Stimulated activated CD8-positive, alpha-beta memory T cell treated with anti-CD3 and anti-CD28 coated beads, Interleukin-4, amount 100 ng/mL, for 4 hours (primary cell): ENCODE results near the gene OBSL1.

Experiments used
- DNase-seq, 2 donors: peaks; one replicate each; pipeline ENCODE4 v3.0.0-alpha.2; 2020; ENCODE audit warnings: low read depth in 2 of 2, low spot score in 1 of 2

Gene OBSL1

DNA sequence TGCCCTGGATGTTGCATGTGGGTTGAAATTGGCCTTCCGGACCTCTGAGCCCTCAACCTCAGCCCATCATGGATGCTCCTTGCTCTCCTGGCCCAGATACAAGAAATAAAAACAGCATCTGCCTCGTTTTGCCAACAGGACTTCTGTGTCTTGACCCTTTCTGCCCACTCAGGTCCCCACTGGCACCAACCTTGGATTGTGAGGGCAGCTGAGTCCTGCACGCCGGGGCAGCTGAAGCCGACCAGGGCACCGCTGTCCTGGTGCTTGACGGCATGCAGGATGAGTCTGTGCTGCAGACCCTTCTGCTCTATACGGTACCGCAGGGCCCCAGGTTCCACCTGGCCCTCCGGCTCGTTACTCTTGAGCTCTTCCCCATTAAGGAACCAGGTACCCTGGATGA lies 4.7 kb downstream of the OBSL1 start:
- DNase-seq, result no peak

DNA sequence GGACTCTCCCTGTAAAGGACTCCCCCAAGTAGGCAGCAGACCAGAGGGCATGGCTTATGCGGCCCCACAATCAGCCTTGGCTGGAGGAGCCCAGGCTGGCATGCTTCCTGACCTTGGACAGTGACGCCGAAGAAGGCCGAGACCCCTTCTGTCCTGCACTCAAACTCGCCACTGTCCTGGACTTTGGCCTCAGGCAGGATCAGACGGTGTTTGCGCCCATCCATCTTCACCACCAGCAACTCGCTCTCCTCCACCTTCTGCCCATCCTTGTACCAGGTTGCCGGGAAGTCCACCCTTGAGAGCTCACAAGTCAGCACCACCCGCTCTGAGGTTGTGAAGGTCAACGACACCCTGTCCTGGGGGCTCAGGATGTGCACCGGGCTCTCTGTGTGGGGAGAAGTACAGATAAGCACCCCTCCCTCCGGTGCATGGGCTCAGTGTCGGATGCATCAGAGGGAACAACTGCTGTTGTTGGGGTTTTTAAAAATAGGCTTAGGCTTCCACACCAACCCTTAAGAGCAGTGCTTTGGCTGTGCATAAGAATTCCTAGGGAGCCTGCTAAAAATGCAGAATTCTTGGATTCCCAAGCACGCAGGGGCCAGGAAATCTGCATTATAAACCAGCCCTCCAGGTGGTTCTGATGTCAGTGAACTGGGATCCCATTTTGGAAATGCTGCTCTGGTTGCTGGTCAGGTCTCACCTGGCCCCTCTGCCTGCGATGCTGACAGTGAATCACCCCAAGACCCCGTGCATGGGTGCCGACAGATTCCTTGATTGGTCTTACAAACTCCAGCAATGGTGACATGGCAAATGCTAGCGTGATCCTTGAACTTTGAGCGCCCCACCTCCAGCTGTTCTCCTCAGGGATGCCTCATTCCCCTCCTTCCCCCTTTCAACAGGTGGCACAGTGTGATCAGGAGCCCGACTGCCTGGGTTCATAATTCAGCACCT lies 5.9 kb downstream of the OBSL1 start:
- DNase-seq, result no peak

DNA sequence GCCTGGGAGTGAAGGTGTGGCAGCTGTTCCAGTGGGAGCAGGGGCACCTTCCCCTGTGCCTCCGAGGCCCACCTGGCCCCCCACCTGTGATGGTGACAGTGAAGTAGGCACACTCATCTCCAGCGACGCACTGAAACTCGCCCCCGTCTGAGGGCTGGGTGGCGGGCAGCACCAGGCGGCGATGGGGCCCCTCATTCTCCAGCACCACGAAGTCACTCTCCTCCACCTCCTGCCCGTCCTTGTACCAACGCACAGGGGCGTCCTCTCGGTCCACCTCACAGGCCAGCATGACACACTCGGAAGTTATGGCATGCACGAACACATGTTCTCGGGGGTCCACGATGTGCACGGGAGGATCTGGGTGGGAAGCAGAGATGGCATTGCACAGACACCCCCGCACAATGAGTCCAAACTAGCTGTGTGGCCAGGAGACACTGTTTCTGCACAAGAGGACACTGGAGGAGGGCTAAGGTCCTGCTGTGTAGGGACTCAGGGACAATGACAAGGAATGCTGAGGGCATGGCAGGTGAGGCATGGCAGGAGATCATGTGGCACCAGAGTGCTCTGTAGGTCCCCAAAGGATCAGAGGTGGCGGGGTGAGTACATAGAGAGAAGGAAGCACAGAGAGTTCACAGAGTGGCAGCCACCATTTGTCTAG lies 7.9 kb downstream of the OBSL1 start:
- no peak for DNase-seq

DNA sequence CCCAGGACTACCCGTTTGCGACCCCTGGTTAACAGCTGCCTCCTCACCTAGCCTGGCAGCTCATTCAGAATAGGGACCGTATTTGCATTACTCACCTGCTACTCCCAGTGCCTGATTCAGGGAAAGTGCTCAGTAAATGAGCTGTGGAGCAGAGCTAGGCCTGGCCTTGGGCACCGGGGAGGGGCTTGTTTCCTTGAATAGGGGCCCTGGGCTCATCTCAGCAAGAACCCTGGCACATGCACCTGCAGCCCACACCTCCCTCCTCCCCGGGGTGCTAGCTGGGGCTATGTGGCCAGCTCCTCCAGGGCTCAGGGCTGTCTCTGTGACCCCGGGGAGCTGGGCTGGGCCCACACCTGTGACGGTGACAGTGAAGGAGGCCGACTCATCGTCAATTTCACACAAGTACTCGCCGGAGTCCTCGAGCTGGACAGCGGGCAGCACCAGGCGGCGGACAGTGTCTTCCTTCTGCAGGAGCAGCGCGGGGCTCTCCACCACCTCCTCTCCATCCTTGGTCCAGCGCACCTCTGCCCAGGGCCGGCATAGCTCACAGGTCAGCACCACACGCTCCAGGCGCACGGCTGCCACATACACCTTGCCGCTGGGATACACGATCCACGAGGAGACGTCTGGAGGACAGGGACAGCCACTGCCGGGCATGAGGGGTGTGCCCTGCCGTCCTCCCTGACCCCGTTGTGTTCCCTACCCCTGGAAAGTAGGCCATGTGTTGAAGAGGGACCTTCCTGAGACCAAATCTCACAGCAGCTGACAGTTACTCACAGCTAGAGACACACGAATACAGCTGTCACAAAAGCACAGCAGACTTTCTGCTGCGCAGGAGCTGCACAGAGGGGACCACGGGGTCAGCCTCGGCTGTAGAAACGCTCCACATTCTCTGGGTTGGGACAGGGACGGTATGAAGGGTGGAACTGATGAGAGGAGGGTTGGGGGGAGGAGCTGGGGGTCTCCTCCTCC lies 9.0 kb downstream of the OBSL1 start:
- no peak for DNase-seq

DNA sequence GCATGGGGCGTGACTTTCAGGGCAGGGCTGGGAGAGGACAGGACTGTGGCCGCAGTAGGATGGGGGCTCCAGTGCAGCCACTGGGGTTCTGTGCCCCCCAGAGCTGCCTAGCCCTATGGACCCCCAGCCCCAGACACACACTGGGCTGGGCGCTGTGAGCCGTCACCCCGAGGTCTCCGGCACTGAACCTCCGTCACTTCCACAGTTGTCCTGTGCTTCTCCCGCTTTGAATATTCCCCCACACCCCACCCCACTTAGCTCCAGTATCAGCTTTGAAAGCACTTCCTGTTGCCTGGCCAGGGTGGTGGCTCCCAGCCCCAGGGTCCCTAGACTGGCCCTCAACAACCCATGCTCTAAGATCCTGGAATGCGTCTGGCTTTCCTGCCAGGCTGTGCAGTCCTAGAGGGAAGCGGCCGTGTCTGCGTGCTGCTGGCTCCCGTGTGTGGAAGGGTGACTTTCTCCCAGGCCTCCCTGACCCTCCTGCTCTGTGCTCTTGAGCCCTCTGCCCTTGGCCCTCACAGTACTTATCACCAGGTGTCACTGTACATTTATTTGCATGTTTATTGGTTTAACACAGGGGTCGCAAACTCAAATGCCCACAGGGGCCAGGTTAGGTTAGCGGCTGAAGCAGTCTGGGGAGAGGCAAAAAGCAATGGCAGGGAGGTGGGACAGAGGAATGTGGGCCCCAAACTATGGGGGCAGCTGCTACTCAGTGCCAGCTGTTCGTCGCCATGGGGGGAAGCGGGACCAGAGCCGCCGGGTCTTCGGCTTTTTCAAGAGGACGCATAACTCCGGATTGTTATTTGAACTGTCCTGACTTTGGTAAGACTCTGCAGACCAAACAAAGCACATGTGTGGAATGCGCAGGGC lies 9.9 kb downstream of the OBSL1 start:
- DNase-seq, result no peak

DNA sequence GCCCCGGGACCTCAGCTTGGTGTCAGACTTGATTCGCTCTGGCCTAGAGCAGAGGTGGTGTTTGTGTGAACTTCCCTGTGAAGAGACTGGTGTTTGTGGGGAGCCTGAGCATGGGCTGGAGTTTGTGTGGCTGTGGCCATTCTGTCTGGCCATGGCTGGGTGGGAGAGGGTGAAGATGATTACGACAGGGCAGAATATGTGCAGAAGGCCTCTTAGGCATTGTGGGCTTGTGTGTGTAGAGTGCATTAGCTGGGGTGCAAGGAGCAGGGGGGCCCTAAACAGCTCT lies 10.5 kb downstream of the OBSL1 start:
- no peak for DNase-seq

DNA sequence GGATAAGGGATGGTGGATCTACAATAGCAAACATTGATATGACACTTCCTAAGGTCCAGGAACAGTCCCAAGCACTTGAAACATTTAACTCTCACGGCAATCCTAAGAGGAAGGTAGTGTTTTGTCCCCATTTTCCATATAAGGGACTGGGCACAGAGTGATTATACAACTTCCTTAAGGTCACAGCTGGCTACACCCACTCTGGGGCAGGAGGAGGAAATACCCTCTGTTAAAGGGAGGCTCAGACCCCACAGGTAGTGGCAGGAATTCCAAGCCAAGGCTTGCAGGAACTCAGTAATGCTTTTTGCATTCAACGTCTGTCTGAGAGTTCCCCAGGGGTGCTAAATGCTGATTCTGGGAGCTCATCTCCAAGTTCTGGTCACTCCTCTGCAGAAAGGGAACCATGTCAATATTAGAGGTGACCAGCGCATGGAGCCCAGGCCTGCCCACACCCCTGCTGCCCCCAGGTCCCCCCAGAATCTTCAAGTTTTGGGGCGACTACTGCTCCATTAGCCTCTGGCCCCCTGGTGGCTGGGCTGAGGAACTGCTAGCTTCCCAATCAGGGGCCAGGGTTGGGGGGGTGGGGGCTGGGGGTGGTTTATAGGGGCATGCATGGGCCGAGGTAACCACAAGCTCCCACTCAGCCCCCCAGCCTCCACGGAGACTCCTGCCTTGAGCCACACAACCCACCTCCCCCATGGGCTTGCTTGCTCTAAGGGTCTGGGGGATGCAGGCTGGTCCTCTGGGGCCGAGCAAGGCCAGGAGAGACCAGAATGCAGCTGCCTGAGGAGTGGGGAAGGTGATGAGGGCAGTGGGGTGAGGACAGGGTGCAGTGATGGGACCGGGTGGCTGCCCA lies 11.1 kb downstream of the OBSL1 start:
- no peak for DNase-seq

DNA sequence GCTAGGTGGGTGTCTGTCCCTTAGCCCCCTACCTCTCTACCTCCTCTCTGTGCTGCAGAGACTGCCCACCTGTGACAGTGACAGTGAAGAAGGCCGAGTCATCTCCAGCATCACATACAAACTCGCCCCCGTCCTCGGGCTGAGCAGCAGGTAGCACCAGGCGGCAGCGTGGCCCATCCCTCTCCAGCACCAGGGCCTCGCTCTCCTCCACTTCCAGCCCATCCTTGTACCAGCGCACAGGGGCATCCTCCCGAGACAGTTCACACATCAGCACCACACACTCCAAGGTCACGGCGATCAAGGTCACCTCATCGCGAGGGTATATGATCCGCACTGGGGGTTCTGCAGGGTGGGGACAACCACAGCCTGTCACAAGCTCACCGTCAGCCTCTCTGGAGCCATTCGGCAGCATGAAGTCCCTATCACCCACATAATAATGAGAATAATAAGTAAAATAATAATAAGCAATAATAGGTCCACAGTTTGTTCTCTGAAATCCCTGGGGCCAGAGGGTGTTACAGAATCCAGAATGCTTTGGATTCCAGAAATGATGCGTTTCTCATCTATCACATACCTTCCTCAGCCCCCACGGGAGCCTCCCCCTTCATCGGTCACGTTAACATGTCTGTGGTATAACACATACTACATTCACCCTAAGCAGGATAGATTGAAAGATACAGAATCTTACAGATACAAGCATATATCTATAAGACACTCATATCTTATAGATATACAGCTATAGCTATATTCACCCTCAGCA lies 12.0 kb downstream of the OBSL1 start:
- no peak for DNase-seq

DNA sequence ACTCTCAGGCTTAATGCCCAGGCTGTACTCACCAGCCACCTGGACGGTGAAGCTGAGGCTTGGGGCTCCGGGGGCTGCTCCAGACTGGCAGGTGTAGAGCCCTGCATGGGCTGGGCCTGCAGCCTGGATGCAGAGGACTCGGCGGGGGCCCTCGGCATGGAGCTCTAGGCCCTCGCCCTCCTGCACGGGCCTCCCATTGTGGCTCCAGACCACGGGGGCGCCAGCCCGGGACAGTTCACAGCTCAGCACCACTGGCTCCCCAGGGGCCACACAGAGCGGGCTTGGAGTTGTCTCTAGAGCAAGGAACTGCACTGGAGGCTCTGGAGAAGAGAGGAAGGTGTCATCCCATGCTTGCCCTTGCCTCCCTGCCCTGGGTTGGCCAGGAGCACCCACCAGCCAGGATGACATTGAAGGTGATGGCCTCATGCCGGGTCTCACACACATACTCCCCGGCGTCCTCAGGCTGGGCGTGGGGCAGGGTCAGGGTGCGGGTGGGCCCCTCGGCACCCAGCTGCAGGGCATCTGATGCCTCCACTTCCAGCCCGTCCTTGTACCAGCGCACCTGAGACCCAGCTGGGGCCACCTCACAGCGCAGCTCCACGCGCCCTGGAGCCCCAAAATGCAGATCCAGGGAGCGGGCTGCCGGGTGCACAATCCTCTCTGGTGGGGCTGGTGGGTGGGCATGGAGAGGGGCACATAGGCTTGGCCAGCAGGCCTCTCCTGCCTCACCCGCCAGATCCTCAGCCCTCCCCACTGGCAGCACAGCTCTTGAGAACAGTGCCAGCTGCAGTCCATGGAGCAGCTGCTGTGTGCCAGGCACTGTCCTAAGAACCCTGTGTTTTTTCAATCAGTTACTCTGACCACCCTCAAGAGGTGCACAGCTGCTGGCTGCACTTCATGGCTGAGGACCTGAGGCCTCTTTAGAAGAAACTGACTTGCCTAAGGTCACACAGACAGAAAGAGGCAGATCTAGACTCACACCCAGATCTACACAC lies 13.3 kb downstream of the OBSL1 start:
- DNase-seq, result no peak

DNA sequence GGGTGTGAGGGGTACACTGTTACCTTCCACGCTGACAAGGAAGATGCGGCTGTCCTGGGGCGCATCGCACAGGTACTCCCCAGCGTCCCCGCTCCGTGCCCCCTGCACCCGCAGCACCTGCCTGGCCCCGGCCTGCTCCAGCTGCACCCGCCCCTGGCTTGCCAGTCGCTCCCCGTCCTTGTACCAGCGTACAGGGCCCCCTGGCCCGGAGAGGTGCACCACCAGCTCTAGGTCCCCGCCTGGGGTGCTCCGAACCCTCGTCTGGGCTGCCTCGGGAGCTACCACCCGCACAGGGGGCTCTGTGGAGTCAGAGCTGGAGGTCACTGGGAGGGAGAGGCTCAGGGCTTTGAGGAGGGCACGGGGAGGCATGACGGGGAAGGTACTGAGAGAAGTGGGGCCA lies 14.0 kb downstream of the OBSL1 start:
- no peak for DNase-seq

DNA sequence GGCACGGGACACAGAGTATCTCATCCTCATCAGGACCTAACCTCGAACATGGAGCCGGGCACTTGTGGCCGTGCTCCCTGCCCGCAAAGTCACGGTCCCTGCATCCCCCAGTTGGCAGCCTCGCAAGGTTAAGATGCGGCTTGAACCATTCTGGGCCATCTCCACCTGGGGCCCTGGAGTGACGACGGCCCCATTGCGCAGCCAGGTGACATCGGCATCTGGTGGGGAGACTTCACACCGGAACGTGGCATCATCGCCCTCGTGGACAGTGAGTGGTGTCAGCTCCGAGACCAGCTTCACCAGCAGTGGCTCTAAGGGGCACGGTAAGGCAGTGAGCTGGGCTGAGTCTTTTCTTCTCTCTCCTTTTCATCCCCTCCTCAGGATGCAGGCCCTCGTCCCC lies 14.9 kb downstream of the OBSL1 start:
- DNase-seq, result no peak

DNA sequence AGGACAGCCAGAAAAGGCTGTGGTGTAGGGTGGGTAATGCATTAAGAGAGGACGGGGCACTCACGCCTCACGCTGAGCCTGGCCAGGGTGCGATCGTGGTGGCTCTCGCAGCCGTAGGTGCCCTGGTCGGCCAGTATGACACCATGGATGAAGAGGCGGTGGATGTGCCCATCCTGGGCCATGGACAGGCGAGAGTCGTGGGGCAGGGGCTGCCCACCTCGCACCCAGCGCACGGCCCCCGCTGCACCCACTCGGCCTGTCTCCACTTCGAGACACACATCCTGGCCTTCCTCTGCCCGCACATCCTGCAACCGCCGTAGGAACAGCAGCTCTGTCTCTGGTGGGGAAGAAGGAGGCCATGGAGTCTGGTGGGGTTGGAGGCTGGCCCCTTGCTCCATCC lies 15.4 kb downstream of the OBSL1 start:
- DNase-seq, result no peak

DNA sequence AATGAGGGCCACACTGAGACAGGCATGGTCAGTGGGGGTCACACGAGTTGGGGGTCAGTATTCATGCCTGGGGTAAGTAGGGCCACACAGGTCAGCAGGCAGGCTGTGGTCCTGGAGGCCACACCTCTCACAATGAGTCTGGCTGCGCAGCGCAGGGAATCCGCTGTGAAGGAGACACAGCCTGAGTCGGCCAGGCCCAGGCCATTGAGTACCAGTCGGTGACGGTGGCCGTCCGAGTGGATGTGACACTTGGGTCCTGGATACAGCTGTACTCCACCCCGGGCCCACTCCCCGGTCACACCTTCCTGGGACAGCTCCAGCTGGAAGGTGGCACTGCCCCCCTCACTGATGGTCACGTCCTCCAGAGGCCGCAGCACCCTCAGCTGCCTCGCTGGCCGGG lies 17.0 kb downstream of the OBSL1 start:
- no peak for DNase-seq

DNA sequence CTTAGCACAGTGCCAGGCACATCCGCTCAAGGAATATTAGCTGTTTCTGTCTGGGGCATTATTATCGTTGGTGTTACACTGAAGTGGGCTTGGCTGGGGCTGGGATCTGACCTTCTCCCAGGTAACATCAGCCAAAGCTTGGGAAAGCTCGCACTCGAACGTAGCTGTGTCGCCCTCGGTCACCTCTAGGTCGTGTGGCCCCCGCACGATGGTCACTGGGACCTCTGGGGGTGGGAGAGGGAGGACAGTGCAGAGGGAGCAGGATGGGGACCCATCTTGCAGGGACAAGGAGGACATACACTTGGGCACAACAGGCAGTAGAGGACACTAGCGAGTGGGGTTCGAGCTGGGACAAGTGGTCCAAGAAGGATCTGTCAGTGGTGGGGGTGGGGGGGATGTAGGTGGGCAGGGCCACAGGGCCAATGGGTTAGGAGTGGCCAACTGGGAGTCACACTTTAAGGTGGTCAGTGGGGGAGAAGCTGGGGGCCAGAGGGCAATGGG lies 17.8 kb downstream of the OBSL1 start:
- no peak for DNase-seq

DNA sequence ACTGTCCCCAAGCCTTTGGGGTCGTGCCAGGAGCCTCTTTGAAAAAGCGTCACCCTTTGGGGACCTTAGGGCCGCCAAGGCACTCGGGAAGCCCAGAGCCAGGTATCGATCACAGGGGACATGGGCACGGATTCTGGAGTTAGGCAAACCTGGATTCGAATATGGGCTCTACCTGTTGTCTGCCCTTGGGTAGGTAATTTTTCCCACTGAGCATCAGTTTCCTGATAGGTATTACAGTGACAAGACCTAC lies 18.2 kb downstream of the OBSL1 start:
- DNase-seq, result no peak

DNA sequence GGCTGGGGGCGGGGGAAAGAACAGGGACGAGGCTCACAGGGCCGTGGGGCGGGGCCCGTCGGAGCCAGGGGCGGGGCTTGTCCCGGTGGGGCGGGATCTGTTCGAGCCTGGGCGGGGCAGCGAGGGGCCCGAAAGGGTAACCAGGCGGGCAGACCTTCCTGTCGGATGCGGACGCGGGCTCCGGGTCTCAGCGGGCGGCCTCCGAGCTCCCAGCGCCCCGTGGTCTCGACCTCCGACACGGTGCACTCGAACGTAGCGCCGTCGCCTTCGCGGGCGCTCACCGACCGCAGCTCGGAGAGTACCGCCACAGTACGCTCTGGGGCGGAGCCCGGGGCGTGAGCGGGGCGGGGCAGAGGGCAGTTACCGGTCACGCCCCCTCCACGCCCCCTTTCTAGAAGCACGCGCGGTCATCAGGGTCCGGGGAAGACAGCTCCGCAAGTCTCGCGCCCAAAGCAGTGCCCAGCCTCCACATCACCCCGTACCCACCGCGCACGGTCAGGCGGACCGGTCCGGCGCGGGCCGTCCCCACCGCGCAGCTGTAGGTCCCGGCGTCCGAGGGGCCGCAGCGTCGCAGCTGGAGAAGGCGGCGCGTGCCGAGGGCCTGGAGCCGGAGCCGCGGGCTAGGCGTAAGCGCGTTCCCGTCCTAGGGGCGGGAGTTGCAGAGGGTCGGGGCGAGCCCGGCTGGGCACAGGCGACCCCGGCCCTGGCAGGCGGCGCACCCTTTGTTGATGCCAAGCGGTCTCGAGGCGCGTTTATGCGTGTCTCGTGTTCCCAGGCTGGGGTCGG lies 18.8 kb downstream of the OBSL1 start:
- DNase-seq, result peak; percentile 54 to 63
